Coronary artery (tissue), 2 donors: ENCODE measurements around the gene MLST8.

Experiments used
- DNase-seq: peaks from one replicate; pipeline ENCODE4 v3.0.0-alpha.2; 2017; ENCODE audit warnings: low spot score
- H3K27ac ChIP-seq, 2 donors: fragments of 200-600 bp; sonication (generic); one replicate each; pipeline ENCODE4 v1.5.1; 2016 to 2019
- H3K4me3 ChIP-seq: fragments of 200-600 bp; sonication (generic); 2 replicates; pipeline ENCODE4 v1.5.1; 2016; ENCODE audit warnings: mild to moderate bottlenecking, moderate library complexity
- TF ChIP-seq, protein P1 (sequence below): fragments of 200-600 bp; sonication (generic); IDR thresholded peaks from one replicate; pipeline ENCODE4 v1.5.1; 2019; ENCODE audit warnings: antibody characterized with exemption

MLST8 gene

DNA sequence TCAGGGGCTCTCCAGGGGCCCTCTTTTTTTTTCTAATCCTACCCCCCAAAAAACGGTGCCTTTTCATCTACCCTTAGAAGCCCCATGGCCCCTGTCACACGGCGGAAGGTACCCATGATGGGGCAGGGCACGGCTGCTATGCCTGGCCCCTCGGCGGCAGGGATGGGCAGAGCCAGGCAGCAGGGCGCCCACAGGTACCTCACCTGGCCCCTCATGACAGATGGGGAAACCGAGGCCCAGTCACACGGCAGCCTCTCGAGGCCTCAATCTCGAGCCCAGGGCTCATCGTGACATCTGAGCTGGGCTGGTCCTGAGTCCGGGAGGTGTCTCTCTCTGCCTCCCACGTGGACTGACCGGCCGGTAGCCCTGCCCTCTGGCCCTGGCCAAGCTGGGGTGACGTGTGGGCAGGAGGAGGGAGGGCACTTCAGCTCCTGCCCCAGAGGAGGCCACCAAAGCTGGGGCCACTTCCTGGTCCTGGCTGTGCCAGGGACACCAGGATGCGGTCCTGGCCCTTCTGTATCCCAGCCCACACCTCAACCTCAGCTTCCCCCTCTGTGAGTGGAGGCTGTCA lies 38.1 kb upstream of the MLST8 start:
- no peak for DNase-seq
- Histone ChIP-seq H3K27ac (no peak overlapping the region), H3K4me3 (no peak overlapping the region)
- TF ChIP-seq, protein P1, sequence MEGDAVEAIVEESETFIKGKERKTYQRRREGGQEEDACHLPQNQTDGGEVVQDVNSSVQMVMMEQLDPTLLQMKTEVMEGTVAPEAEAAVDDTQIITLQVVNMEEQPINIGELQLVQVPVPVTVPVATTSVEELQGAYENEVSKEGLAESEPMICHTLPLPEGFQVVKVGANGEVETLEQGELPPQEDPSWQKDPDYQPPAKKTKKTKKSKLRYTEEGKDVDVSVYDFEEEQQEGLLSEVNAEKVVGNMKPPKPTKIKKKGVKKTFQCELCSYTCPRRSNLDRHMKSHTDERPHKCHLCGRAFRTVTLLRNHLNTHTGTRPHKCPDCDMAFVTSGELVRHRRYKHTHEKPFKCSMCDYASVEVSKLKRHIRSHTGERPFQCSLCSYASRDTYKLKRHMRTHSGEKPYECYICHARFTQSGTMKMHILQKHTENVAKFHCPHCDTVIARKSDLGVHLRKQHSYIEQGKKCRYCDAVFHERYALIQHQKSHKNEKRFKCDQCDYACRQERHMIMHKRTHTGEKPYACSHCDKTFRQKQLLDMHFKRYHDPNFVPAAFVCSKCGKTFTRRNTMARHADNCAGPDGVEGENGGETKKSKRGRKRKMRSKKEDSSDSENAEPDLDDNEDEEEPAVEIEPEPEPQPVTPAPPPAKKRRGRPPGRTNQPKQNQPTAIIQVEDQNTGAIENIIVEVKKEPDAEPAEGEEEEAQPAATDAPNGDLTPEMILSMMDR: no peak

DNA sequence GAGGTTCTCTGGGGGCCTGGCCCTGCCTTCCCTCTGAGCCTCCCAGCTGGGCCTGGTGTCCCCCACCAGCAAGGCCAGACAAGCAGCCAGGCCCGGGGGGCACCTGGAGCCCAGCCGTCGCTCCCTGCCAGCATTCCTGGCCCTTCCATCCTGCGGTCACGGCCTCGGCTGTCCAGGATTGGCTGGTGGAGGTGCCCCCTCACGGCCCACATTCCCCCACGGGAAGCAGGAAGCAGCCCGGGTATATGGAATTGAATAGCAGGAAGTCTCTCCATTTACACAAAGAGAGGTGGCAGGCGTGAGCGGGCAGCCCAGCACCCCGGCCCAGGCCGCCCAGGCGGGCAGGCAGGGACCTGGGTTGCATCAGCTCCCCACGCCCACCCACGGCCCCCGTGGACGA lies 35.2 kb upstream of the MLST8 start:
- TF ChIP-seq, protein P1: no peak
- Histone ChIP-seq H3K27ac (peak overlapping the region; percentile 2 to 56), H3K4me3 (peak overlapping the region; percentile 54)
- DNase-seq: no peak

DNA sequence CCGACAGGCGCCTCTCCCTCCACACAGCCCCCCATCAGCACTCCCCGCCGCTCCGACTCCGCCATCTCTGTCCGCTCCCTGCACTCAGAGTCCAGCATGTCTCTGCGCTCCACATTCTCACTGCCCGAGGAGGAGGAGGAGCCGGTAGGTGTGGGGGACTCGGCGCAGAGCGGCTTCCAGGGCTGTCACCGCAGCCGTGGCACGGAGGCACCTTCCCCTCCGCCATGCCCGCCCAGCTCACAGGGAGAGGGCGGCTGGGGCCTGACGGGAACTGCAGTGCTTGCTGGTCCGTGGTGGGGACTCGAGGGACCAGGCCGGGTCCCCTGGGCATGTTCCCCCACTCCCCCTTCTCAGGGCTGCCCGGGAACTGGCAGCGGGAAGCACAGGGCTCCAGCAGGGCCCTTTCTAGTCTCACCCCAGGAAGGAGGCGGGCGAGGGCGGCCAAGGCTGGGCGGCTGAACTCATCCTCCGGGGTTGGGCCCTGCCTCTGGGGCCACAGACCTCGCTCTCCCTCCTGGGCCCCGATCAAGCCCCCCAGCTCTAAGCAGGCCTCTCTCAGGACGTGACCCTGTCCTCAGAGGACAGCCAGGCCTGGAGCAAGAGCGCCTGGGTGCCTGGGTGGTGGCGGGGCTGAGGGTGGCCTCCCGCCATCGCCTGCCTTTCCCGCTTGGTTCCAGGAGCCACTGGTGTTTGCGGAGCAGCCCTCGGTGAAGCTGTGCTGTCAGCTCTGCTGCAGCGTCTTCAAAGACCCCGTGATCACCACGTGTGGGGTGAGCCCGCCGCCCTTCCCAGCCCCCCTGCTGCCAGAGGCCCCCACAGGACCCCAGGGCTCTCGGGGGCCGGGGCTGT lies 34.4 kb upstream of the MLST8 start:
- peak overlapping the region in 1 of 2 donors; percentile 56 for H3K27ac ChIP-seq
- no peak for DNase-seq
- TF ChIP-seq, protein P1: no peak
- H3K4me3 ChIP-seq: peak overlapping the region; percentile 54

DNA sequence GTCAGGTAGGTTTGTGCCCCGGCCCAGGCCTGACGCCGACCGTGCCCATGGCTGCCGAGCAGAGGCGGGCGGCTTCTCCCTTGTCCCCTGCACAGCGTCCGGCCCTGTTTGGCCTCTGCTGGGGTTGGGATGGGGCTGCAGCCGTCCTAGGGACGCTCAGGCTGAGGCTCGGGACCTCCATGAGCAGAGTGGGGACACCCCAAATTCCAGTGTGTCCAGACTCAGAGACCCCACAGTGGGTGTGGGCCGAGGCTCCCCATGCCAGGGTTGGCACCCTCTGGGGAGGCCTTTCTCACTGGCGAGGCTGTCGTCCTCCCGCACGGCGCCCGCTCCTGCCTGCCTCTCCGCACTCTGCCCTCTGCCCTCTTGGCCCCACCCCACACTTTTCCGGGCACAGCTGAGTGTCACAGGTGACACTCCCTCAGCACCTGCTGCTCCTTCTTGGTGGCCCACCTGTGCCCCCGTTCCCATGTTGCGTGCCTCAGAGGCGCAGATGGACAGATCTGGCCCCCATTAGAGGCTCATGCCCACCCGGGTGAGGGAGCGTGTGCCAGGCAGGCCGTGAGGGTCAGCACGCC lies 33.6 kb upstream of the MLST8 start:
- H3K4me3 ChIP-seq: no peak overlapping the region
- no peak overlapping the region for H3K27ac ChIP-seq
- TF ChIP-seq, protein P1: no peak
- DNase-seq: no peak

DNA sequence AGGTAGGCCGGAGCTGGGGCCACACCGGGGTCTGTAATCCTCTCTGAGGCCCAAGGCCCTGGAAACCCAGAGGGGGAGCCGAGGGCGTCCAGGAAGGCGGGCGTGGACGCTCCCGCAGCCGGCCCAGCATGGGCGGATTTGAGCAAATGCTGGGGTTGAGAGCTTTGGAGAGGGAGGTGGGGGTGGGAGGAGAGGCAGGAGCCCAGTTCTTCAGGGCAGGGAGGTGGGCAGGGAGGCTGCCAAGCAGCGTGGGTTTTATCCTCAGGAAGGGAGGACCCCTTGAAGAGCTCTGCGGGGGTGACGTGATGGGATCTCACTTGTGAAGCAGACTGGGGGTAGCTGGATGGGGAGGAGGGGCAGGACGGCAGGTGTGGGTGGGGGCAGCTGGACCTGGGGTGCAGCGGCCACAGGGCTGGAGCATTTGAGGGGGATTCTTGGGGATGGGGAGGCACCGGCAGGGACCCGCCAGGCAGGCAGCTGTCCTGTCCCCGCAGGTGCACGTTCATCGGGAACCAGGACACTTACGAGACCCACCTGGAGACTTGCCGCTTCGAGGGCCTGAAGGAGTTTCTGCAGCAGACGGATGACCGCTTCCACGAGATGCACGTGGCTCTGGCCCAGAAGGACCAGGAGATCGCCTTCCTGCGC lies 32.4 kb upstream of the MLST8 start:
- DNase-seq: no peak
- TF ChIP-seq, protein P1: no peak
- Histone ChIP-seq H3K27ac (no peak overlapping the region), H3K4me3 (no peak overlapping the region)

DNA sequence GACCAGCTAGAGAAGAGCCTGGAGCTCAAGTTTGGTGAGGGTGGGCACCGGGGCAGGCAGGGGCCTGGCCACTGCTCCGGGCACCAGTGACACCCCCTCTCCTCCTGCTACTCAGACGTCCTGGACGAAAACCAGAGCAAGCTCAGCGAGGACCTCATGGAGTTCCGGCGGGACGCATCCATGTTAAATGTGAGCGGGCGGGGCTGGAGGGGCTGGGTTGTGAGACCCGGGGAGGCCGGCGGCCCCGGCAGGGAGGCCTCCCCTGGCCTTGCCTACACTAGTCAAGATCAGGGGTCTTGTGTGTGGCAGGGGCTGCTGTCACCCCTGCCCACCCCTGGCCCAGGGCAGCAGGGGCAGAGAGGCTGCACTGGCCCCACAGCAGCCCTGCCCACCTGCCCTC lies 31.9 kb upstream of the MLST8 start:
- Histone ChIP-seq H3K27ac (no peak overlapping the region), H3K4me3 (no peak overlapping the region)
- TF ChIP-seq, protein P1: no peak

More for the DNA sequence above, 31.9 kb upstream of the MLST8 start:
- no peak for DNase-seq
